ENCODE measurements around the gene SFXN5. TPM values are rescaled to one million over a fixed set of nuclear protein-coding genes. Genes with fewer than 3 reads are reported as not detected.

The SFXN5 gene
- total and polyA plus RNA-seq, 2 of the 8 experiments (the other 6 are each of a cell fraction or from before 2014, with no cell fraction given) = 29.3 to 33.1 TPM

- Histone ChIP-seq H2BK120ac (replicated peaks; ENCODE audit: low read depth, low read length) (no peak overlapping the region), H3K4me2 (ENCODE audit: insufficient read depth in 1 of 2, low read depth in 2 of 2, low read length in 2 of 2) (no peak overlapping the region), H2AFZ (ENCODE audit: low read length) (no peak overlapping the region), H3K36me3 (ENCODE audit: control insufficient read depth in 2 of 4, insufficient read depth in 4 of 4, low read length in 3 of 4) (no peaks in the 10 kb centered on the region), H4K8ac (ENCODE audit: extremely low read depth, insufficient read depth, low read length) (no peak overlapping the region), H3K79me2 (ENCODE audit: control insufficient read depth in 1 of 2, insufficient read depth in 2 of 2, low read length in 2 of 2) (no peaks in the 10 kb centered on the region), H4K20me1 (replicated peaks in 1 of 2; ENCODE audit: control insufficient read depth in 1 of 2, insufficient read depth in 2 of 2, low read length in 2 of 2) (peaks cover 0 to 2% of the 10 kb centered on the region in 2 experiments), H3K79me1 (ENCODE audit: low read depth, low read length) (no peaks in the 10 kb centered on the region), H3K56ac (replicated peaks; ENCODE audit: insufficient read length, low read depth, low read length) (no peak overlapping the region), H2AK5ac (ENCODE audit: low read depth, low read length) (no peak overlapping the region), H3K14ac (ENCODE audit: insufficient read length) (no peak overlapping the region), H3K27me3 (replicated peaks in 1 of 4; ENCODE audit: control insufficient read depth in 3 of 4, extremely low read depth in 1 of 4, insufficient read depth in 3 of 4, low read length in 3 of 4) (peaks cover under 1 to 32% (median 20%) of the 10 kb centered on the region in 4 experiments), H3K9ac (replicated peaks in 1 of 4; ENCODE audit: extremely low read depth in 1 of 4, low read depth in 3 of 4, low read length in 3 of 4) (no peak overlapping the region), H3K4me3 (ENCODE audit: extremely low read depth in 1 of 4, insufficient read depth in 2 of 4, low read depth in 3 of 4, low read length in 4 of 4) (no peak overlapping the region), H3K23ac (ENCODE audit: insufficient read length) (no peak overlapping the region), H3K4me1 (replicated peaks in 1 of 4; ENCODE audit: control insufficient read depth in 3 of 4, insufficient read depth in 4 of 4, low read length in 3 of 4) (peaks cover 0 to 16% (median 9%) of the 10 kb centered on the region in 4 experiments; a peak in 5 of 7 replicates), H3K9me3 (ENCODE audit: insufficient read depth in 2 of 2, low read depth in 1 of 2, low read length in 1 of 2) (no peaks in the 10 kb centered on the region), H3K18ac (ENCODE audit: extremely low read depth, low read length) (no peak overlapping the region), H4K5ac (ENCODE audit: insufficient read length, low read depth, low read length) (no peak overlapping the region), H2BK5ac (ENCODE audit: low read depth, low read length) (no peak overlapping the region), H2BK12ac (ENCODE audit: low read depth, low read length) (no peak overlapping the region), H2BK20ac (ENCODE audit: low read length) (0 out of 2 replicates have a peak overlapping the region, but pooled peaks have one; percentile 34), H3K27ac (ENCODE audit: low read depth, low read length) (no peak overlapping the region), H3K23me2 (ENCODE audit: low read depth, low read length) (no peaks in the 10 kb centered on the region), H4K91ac (replicated peaks; ENCODE audit: insufficient read length, low read length) (no peak overlapping the region), H2BK15ac (ENCODE audit: low read length) (no peak overlapping the region), H3K4ac (replicated peaks; ENCODE audit: insufficient read length, low read depth, low read length) (no peak overlapping the region)
- CTCF ChIA-PET (ENCODE audit: partially characterized antibody) = interaction anchor here (0.9 to 25.6 kb wide), 19 partner anchors 7 to 243 kb away, joined by 3 to 490 read pairs (median 4); partner anchors contain the start of gene SPR
- DNase-seq (ENCODE audit: low read depth in 1 of 2, low spot score in 2 of 2) (no peak), FAIRE-seq (no peak)
- WGBS, 2 experiments (ENCODE audit: extremely low coverage in 1 of 2, insufficient coverage in 1 of 2, insufficient read length in 1 of 2, insufficient replicate concordance in 2 of 2, low coverage in 1 of 2, low lambda C conversion rate in 2 of 2, missing lambda C conversion rate in 1 of 2) = 90% methylated on average over 12 of the region's 12 CpGs; no CpG with 5 or more reads in 1 of the 2 experiments
- POLR2A ChIA-PET (ENCODE audit: partially characterized antibody) = interaction anchor here (0.6 to 4.2 kb wide), 6 partner anchors 9 to 131 kb away, joined by 3 to 17 read pairs (median 4); no protein-coding TSS in a partner anchor
- TF ChIP-seq CTCF (IDR thresholded peaks at IDR 0.05; ENCODE audit: control extremely low read depth in 1 of 3, insufficient read depth in 1 of 3, low read depth in 1 of 3, low read length in 3 of 3) (no peak), HDAC6 (IDR thresholded peaks at IDR 0.05; ENCODE audit: low read depth, low read length) (no peak), POLR2A (IDR thresholded peaks at IDR 0.05; ENCODE audit: control extremely low read depth in 1 of 2, low read depth in 2 of 2, low read length in 2 of 2) (no peak), BRCA1 (IDR thresholded peaks at IDR 0.05; ENCODE audit: low read depth, low read length) (no peak), KDM5A (IDR thresholded peaks at IDR 0.05; ENCODE audit: low read length) (no peak), TCF12 (IDR thresholded peaks at IDR 0.05; ENCODE audit: low read depth, low read length) (no peak), CHD2 (IDR thresholded peaks at IDR 0.05; ENCODE audit: low read length) (no peak), NRF1 (IDR thresholded peaks at IDR 0.05; ENCODE audit: low read depth, low read length) (no peak), BACH1 (IDR thresholded peaks at IDR 0.05; ENCODE audit: low read length) (no peak), SIRT6 (IDR thresholded peaks at IDR 0.05; ENCODE audit: low read length) (no peak), SIX5 (IDR thresholded peaks at IDR 0.05; ENCODE audit: low read depth, low read length) (no peak), EGR1 (IDR thresholded peaks at IDR 0.05; ENCODE audit: borderline replicate concordance, low read depth, low read length) (no peak), PHF8 (conservative IDR thresholded peaks at IDR 0.05; ENCODE audit: low read depth, low read length) (no peak)
Measured at GRCh38 chr2:72933646-72934151, 137.8 kb downstream of the SFXN5 start.
